GM21381 (cell line): Measurements from ENCODE around the gene RINL.

Source experiments
- ATAC-seq: cut with Tn5 transposase; IDR thresholded peaks from one replicate; pipeline ENCODE4 v1.9.1; 2021; ENCODE audit warnings: mild to moderate bottlenecking, moderate library complexity; ENCODE audit not compliant: unreplicated experiment

The RINL gene, protein sequence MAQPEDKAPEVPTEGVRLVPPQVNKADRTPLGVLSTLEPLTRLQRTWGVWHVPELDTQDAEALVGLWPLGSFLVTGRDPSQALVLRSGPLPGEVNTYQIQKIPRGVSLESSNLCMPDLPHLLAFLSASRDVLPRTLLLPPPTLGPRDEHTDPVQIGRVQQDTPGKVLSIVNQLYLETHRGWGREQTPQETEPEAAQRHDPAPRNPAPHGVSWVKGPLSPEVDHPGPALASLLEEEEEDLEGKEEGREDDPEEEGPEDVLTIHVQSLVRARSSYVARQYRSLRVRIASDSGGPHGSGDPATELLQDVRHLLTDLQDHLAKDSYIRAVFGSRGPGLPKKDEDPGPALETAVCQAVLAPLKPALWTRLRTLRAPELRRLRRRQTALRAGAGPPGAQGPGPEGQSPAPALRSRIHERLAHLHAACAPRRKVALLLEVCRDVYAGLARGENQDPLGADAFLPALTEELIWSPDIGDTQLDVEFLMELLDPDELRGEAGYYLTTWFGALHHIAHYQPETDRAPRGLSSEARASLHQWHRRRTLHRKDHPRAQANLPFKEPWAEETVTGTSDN

DNA sequence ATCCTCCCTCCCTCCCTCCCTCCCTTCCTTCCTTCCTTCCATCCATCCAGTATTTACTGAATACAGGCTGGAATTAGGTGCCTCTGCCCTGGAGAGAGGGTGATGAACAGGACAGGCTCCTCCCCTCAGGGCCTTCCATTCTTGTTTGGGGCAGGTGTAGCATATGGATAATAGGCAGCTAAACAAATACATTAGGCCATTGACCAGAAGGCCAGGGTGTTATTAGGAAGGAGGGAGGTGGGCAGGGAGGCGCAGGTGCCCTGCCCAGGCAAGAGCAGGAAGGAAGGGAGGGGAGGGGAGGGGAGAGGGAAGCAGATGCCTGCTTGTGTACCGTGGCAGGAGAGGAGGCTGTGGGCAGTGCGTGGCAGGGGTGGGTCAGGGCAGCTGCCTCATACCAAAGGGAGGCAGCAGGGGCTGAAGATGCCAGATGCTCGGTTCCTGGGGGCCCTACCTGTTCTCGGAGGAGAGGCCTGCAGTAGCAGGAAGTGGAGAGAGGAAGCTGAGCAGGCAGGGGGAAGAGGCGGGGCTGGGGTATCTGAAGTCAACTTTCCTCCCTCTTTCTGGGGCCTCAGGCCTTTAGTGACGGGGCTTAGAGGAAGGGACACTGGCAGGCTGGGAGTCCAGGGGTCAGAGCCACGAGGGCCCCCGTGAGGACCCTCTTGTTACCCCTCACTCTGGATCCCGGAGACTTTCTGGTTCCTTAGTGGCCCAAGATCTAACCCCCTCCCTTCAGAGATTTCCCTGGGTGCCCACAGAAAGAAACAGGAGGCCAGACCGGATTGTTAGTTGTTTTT lies at the start of gene RINL:
TSS of gene RINL (minus strand) at position 495 of the 794 bp plus-strand sequence. CDS start 1,533 bp downstream, outside the sequence.
- ATAC-seq: no peak

- ATAC-seq: no peak
Observed at GRCh38 chr19:38924388-38924787, 46.3 kb upstream of the RINL start.

GRCh38 chr19:38922482-38922881 lies 44.4 kb upstream of the RINL start:
- ATAC-seq: no peak

GRCh38 chr19:38921420-38922274 lies 43.6 kb upstream of the RINL start:
- no peak for ATAC-seq

DNA sequence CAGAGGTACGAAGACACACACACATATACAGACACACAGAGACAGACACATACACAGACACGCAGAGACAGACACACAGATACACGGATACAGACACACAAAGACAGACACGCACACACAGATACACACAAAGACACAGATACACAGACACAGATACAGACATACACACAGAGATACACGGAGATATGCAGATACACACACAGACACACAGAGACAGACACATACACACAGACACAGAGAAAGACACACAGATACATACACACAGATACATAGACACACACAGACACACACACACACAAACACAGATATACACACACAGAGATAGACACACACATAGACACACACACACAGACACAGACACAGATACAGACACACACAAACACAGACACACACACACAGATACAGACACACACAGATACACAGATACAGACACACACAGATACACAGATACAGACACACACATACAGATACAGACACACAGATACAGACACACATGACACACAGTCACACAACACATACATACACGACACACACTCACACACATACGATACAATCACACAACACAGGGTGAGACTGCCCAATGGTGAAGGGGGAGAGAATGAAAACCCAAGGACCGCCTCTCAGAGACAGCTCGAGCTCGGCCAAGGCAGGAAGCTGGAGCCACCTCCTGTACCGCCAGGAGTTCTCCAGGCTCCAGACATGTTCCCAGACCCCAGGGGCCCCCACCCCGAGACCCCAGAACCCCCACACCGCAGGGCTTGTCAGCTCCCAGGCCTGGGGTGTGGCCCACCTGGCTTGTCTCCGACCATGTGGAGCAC lies 42.7 kb upstream of the RINL start:
- ATAC-seq: no peak

DNA sequence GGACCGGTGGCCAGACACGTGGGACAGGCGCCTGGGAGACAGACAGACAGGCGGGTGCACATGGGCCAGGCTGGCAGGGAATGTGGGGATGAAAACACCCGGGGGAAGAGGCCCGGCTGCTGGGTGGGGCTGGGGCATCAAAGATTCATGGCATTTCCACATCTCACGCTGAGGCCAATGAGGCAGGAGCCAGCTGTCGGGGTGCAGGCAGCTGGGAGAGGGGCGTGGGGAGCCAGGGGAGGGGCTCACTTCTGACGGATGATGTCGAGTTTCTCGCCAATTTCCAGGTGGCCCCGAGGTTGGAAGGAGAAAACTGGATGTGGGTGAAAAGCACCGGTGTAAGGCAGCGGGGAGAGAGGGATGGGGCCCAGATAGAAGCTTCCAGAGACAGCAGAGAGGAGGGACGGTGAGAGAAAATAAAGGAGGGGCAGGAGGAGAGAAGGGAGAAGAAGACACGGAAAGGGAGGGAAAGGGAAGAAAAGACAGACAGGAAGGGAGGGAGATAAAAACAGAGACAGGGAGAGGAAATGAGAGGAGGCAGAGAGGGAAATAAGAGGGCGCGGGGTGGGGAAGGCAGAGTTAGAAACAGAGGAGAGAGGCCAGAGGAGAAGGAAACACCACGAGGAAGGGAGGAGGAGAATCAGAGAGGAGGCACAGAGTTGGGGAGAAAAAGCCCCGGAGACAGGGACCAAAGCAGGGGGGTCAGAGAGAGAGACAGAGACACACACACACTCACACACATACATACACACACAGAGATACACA lies 41.9 kb upstream of the RINL start:
- no peak for ATAC-seq

DNA sequence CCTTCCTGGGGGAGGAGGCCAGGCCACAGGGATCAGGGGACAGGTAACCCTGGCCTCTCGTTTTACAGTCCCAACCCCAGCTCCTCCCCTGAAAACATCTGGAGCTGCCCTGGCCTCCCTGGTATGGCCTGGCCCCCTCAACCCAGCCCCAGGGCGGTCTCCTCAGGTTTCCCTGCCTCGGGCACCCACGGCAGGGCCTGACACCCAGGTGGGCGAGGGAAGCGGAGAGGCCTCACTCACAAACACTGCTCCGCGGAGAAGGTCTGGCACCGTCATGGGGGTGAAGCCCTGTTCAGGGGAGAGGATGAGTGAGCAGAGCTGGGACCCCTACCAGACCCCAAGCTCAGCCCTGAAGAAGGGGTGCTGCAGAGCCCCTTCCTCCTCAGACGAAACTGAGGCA lies 40.5 kb upstream of the RINL start:
- ATAC-seq: no peak

GRCh38 chr19:38917921-38918491 lies 39.9 kb upstream of the RINL start:
- no peak for ATAC-seq

DNA sequence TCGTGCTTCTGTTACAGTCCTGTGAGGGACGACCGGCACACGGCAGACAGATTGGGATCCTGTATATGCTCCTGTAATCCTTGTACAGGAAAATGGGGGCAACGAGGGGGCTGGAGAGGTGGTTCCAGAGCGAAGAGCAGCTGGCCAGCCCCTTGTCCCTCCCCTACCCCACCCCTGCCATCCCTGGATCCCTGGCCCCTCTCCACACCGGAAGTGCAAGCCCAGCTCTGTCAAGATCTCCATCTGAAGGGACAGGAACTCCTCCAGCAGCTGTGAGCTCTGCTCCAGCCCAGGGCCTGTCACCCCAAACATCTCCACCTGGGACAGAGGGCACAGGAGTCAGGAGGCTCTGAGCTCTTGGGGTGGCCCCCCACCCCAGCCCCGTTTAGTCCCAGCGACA lies 39.4 kb upstream of the RINL start:
- no peak for ATAC-seq

- ATAC-seq: no peak
Observed at GRCh38 chr19:38915329-38916321, 37.5 kb upstream of the RINL start.

- ATAC-seq: no peak
Observed at GRCh38 chr19:38913958-38914357, 35.9 kb upstream of the RINL start.

- no peak for ATAC-seq
Observed at GRCh38 chr19:38912600-38913514, 34.8 kb upstream of the RINL start.

GRCh38 chr19:38911388-38912001 lies 33.4 kb upstream of the RINL start:
- ATAC-seq: no peak

DNA sequence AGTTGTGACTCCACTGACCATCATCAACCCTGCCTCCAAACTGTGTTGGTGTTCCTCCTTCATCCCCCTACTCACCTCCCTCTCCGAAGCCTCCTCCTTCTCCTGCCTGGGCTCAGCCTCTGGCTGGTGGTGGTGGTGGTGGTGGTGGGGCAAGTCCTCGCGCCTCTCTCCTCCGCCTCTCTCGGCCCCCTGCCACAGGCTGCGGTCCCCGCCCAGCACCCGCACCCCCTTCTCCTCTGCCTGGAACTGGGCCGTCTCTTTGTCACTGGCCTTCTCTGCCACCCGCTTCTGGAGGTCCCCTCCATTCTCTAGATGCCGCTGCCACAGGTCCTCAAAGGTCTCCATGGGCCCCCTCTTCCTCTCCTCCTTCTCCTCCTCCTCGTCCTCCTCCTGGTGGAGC lies 32.4 kb upstream of the RINL start:
- ATAC-seq: no peak

- no peak for ATAC-seq
Observed at GRCh38 chr19:38908911-38909310, 30.8 kb upstream of the RINL start.

DNA sequence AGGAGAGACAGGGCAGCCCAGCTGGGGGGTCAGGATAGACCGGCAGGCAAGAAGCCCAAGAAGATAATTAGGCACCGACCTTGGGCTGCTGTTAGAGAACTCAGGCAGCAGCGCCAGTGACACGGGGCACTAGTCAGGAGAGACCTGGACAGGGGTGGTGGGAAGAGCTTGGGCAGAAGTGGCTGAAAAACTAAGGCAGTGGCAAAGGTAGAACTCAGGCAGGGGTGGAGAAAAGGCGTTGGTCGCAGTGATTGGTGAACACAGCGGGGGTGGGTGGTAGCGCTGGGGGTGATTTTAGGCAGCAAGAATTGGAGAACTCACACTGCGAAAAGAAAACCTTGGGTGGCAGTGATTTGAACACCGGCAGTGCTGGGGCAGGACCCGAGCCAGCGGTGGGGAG lies 29.6 kb upstream of the RINL start:
- no peak for ATAC-seq
